Mucosa of descending colon (tissue), 3 donors: ENCODE data around the gene HDAC4. TPM values are rescaled to one million over a fixed set of nuclear protein-coding genes. Genes with fewer than 3 reads are reported as not detected.

Experiments
- ATAC-seq: fragments of 200-7000 bp; cut with Tn5 transposase; one replicate; pipeline ENCODE4 v1.9.1; 2020; ENCODE audit warnings: mild to moderate bottlenecking, moderate library complexity
- DNase-seq, 3 donors: peaks; one replicate each; pipeline ENCODE4 v3.0.0-alpha.2; 2020
- H3K36me3 ChIP-seq: fragments of 200-600 bp; one replicate; pipeline ENCODE4 v1.8.0; 2021; ENCODE audit warnings: low read depth, mild to moderate bottlenecking
- H3K4me1 ChIP-seq: fragments of 200-600 bp; one replicate; pipeline ENCODE4 v1.8.0; 2021; ENCODE audit warnings: low read depth, mild to moderate bottlenecking
- H3K4me3 ChIP-seq: fragments of 200-600 bp; one replicate; pipeline ENCODE4 v1.8.0; 2021; ENCODE audit warnings: mild to moderate bottlenecking
- H3K9me3 ChIP-seq: fragments of 200-600 bp; one replicate; pipeline ENCODE4 v1.8.0; 2021; ENCODE audit warnings: mild to moderate bottlenecking
- intact Hi-C, 2 donors: fragments of 100-400 bp; cut with DNase I in 1 of 2; cut with micrococcal nuclease in 1 of 2; formaldehyde crosslinking; loops; one replicate each; pipeline versions ENCODE4 v1.11.0 to v1.11.1; 2022; cut with DNase I, micrococcal nuclease
- total RNA-seq, 3 donors: library from RNA; stranded (reverse); fragmentation: NEBNext Ultra II Directional in 2 of 3; extraction: Animal tissue kit (Norgen Biotek cat#: 25700) in 2 of 3; gene quantifications; one replicate each; pipeline versions ENCODE4 v1.2.1 to v1.2.4, GENCODE V29; 2021 to 2023
- TF ChIP-seq, protein P1 (sequence below): fragments of 200-600 bp; IDR thresholded peaks from one replicate; pipeline ENCODE4 v1.8.0; 2022; ENCODE audit warnings: antibody characterized with exemption, mild to moderate bottlenecking
- donor health status: DM: no; HTN: no; CAD: no; lungs with moderate emphysema.
- donor health status: DM: no; HTN: no; CAD: no.
- donor health status: DM: no; HTN: yes; CAD: no.

HDAC4 gene
- total RNA-seq, 3 donors from 2014 or later: 41.4 to 147 (median 44.0) TPM

DNA sequence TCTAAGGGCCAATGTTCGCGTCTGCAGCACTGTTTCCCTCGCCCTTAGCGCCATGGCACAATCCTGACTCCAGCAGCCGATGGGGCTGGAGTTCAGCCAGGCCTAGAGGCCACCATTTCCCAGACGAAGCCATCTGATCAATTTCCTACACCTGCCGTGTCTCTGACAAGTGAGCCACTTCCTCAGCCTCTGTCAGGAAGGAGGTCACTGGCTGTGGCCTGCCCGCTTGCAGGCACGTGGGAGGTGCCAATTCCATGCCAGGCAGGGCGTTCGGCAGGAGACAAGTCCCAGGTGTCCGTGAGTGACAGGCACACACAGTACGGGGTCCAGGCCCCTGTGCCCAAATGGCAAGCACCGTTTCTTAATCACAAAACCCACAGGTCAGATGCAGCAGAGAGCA lies 318.4 kb downstream of the HDAC4 start:
- H3K4me1 ChIP-seq: no peaks in the 10 kb centered on the region
- H3K9me3 ChIP-seq: no peaks in the 10 kb centered on the region
- no peaks in the 10 kb centered on the region for H3K36me3 ChIP-seq
- ATAC-seq (no peak), DNase-seq (no peak)
- H3K4me3 ChIP-seq: no peak overlapping the region
- intact Hi-C loops: no loop called here
- TF ChIP-seq, protein P1, sequence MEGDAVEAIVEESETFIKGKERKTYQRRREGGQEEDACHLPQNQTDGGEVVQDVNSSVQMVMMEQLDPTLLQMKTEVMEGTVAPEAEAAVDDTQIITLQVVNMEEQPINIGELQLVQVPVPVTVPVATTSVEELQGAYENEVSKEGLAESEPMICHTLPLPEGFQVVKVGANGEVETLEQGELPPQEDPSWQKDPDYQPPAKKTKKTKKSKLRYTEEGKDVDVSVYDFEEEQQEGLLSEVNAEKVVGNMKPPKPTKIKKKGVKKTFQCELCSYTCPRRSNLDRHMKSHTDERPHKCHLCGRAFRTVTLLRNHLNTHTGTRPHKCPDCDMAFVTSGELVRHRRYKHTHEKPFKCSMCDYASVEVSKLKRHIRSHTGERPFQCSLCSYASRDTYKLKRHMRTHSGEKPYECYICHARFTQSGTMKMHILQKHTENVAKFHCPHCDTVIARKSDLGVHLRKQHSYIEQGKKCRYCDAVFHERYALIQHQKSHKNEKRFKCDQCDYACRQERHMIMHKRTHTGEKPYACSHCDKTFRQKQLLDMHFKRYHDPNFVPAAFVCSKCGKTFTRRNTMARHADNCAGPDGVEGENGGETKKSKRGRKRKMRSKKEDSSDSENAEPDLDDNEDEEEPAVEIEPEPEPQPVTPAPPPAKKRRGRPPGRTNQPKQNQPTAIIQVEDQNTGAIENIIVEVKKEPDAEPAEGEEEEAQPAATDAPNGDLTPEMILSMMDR: no peak

GRCh38 chr2:239081622-239082021 lies 319.2 kb downstream of the HDAC4 start:
- H3K9me3 ChIP-seq: no peaks in the 10 kb centered on the region
- ATAC-seq: no peak
- no peak overlapping the region for H3K4me3 ChIP-seq
- no peaks in the 10 kb centered on the region for H3K36me3 ChIP-seq
- intact Hi-C loops: no loop called here
- no peak for DNase-seq
- TF ChIP-seq, protein P1: no peak
- H3K4me1 ChIP-seq: no peaks in the 10 kb centered on the region

- TF ChIP-seq, protein P1: no peak
- DNase-seq: no peak
- ATAC-seq: no peak
- intact Hi-C loops: no loop called here
- H3K4me1 ChIP-seq: peaks cover 4% of the 10 kb centered on the region
- H3K9me3 ChIP-seq: no peaks in the 10 kb centered on the region
- no peaks in the 10 kb centered on the region for H3K36me3 ChIP-seq
- H3K4me3 ChIP-seq: no peak overlapping the region
Observed at GRCh38 chr2:239081046-239081445, 319.8 kb downstream of the HDAC4 start.

DNA sequence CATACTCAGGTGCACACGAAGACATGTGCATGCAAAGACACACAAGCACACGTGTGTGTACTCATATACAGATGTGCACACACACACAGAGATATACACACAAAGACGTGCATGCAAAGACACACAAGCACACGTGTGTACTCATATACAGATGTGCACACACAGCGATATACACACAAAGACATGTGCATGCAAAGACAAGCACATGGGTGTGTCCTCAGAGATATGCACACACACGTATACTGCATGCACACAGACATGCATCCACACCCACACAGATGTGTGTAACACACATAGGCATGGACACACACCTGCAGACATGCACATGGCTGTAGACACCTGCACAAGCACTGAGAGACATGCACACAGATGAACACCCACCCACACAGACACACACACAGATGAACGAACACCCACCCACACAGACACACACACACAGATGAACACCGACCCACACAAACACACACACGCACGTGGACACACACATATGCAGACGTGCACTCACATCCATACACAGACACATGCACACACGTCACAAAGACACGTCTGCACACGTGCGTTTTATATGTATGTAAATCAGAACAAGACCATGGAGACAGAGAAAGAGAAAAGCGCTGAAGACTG lies 321.0 kb downstream of the HDAC4 start:
- TF ChIP-seq, protein P1: no peak
- intact Hi-C loops: no loop called here
- Histone ChIP-seq H3K9me3 (no peaks in the 10 kb centered on the region), H3K4me1 (peaks cover 4% of the 10 kb centered on the region), H3K36me3 (no peaks in the 10 kb centered on the region), H3K4me3 (no peak overlapping the region)
- no peak for ATAC-seq
- no peak for DNase-seq

- ATAC-seq (no peak), DNase-seq (no peak)
- Histone ChIP-seq H3K36me3 (no peaks in the 10 kb centered on the region), H3K4me1 (peaks cover 4% of the 10 kb centered on the region), H3K4me3 (no peak overlapping the region), H3K9me3 (no peaks in the 10 kb centered on the region)
- TF ChIP-seq, protein P1: no peak
- intact Hi-C loops: no loop called here
Observed at GRCh38 chr2:239078128-239078924, 322.5 kb downstream of the HDAC4 start.
